HCT116 (cell line): ENCODE data around the gene TFB1M.

ENCODE experiments used
- EGR1 ChIP-seq: IDR thresholded peaks from 2 replicates; pipeline ENCODE4 v1.6.1; 2012; ENCODE audit warnings: low read depth
- EZH2phosphoT487 ChIP-seq: fragments of 200-600 bp; IDR thresholded peaks from 2 replicates; pipeline ENCODE4 v1.6.1; 2018; ENCODE audit warnings: antibody characterized with exemption, borderline replicate concordance
- POLR2AphosphoS5 ChIP-seq: IDR thresholded peaks from 2 replicates; pipeline ENCODE4 v1.6.1; 2011; ENCODE audit warnings: mild to moderate bottlenecking, low read depth, low read length, moderate library complexity
- SIN3A ChIP-seq: IDR thresholded peaks from 2 replicates; pipeline ENCODE4 v1.6.1; 2012; ENCODE audit warnings: low read depth
- TCF7L2 ChIP-seq: IDR thresholded peaks from 2 replicates; pipeline ENCODE4 v1.7.0; 2011; ENCODE audit warnings: borderline replicate concordance, inconsistent platforms; ENCODE audit not compliant: insufficient read depth, insufficient read length; ENCODE audit errors: extremely low read depth
- TF ChIP-seq, protein P1 (sequence below): IDR thresholded peaks from 2 replicates; pipeline ENCODE4 v1.6.1; 2012
- TF ChIP-seq, protein P2 (sequence below), 3 experiments: fragments of 200-600 bp in 1 of 3; sonication (generic) in 1 of 3; IDR thresholded peaks in 2 of 3; conservative IDR thresholded peaks in 1 of 3; 2 replicates each; pipeline ENCODE4 v1.5.1; 2012 to 2017; ENCODE audit warnings: low read depth in 2 of 3, low read length in 2 of 3, antibody characterized with exemption in 1 of 3, borderline replicate concordance in 1 of 3, control low read depth in 1 of 3, mild to moderate bottlenecking in 1 of 3, mixed read lengths in 1 of 3, mixed run types in 1 of 3, moderate library complexity in 1 of 3; ENCODE audit not compliant: insufficient read depth in 1 of 3

DNA sequence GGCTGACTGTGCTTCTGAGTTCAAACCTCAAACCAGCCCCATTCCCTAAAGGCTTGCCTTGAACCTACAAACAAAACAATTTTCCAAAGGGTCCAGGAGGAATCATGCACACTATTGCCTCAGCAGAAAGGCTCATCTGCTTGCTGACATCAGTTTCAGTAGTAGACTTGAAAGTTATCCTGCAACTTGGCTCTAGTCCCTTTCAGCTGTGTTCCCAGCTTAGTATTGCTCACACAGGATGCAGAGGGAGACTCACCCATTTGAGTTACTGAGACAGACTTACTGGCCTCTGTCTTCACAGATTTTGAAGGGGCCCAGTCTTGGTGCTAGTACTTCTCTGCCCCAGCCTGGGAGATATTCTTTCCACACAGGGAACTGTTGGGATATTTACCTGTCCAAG is 38.5 kb upstream of the TFB1M start:
- TF ChIP-seq, protein P1, sequence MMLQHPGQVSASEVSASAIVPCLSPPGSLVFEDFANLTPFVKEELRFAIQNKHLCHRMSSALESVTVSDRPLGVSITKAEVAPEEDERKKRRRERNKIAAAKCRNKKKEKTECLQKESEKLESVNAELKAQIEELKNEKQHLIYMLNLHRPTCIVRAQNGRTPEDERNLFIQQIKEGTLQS: no peak
- TF ChIP-seq TCF7L2 (no peak), EZH2phosphoT487 (no peak), POLR2AphosphoS5 (no peak), EGR1 (no peak), SIN3A (no peak)
- TF ChIP-seq, protein P2, sequence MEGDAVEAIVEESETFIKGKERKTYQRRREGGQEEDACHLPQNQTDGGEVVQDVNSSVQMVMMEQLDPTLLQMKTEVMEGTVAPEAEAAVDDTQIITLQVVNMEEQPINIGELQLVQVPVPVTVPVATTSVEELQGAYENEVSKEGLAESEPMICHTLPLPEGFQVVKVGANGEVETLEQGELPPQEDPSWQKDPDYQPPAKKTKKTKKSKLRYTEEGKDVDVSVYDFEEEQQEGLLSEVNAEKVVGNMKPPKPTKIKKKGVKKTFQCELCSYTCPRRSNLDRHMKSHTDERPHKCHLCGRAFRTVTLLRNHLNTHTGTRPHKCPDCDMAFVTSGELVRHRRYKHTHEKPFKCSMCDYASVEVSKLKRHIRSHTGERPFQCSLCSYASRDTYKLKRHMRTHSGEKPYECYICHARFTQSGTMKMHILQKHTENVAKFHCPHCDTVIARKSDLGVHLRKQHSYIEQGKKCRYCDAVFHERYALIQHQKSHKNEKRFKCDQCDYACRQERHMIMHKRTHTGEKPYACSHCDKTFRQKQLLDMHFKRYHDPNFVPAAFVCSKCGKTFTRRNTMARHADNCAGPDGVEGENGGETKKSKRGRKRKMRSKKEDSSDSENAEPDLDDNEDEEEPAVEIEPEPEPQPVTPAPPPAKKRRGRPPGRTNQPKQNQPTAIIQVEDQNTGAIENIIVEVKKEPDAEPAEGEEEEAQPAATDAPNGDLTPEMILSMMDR (IDR thresholded peaks at IDR 0.05 in 2 of 3, conservative IDR thresholded peaks at IDR 0.05 in 1 of 3; ENCODE audit: borderline replicate concordance in 1 of 3, insufficient read depth in 1 of 3, low read depth in 2 of 3, low read length in 2 of 3): no peak
